NCI-H1436 (cell line): Measurements from ENCODE around the gene DSTYK.
A peak's percentile ranks its signal among the peaks of the same experiment; 100 is the strongest.
"Not testable (repeated sequence)": the region's sequence is repeated elsewhere in the genome, so short reads cannot be mapped to it uniquely, and the experiment has no call there.

Experiments used
- DNase-seq: peaks from one replicate; lab custom pipeline; 2025; lab: John Stamatoyannopoulos, UW

The DSTYK gene

GRCh38 chr1:205172729-205173366 is 38.7 kb downstream of the DSTYK start:
- no peak for DNase-seq

- DNase-seq, result no peak
Observed at GRCh38 chr1:205171369-205171768, 40.1 kb downstream of the DSTYK start.

- no peak for DNase-seq
Observed at GRCh38 chr1:205170532-205171269, 40.8 kb downstream of the DSTYK start.

GRCh38 chr1:205169248-205169647 is 42.3 kb downstream of the DSTYK start:
- no peak for DNase-seq

- DNase-seq, result no peak
Observed at GRCh38 chr1:205168291-205168690, 43.2 kb downstream of the DSTYK start.

- DNase-seq, result no peak
Observed at GRCh38 chr1:205162301-205162700, 49.2 kb downstream of the DSTYK start.

- DNase-seq, result no peak
Observed at GRCh38 chr1:205161076-205161475, 50.4 kb downstream of the DSTYK start.

- no peak for DNase-seq
Observed at GRCh38 chr1:205158048-205158616, 53.4 kb downstream of the DSTYK start.

- DNase-seq, result not testable (repeated sequence)
Observed at GRCh38 chr1:205155665-205156377, 55.7 kb downstream of the DSTYK start.

- DNase-seq, result no peak
Observed at GRCh38 chr1:205152505-205152904, 59.0 kb downstream of the DSTYK start.

- DNase-seq, result no peak
Observed at GRCh38 chr1:205150651-205151428, 60.7 kb downstream of the DSTYK start.

GRCh38 chr1:205147191-205147835 is 64.2 kb downstream of the DSTYK start:
- DNase-seq, result no peak

- no peak for DNase-seq
Observed at GRCh38 chr1:205144751-205145150, 66.8 kb downstream of the DSTYK start.

- DNase-seq, result no peak
Observed at GRCh38 chr1:205144046-205144720, 67.3 kb downstream of the DSTYK start.

- no peak for DNase-seq
Observed at GRCh38 chr1:205142102-205142469, 69.4 kb downstream of the DSTYK start.

- DNase-seq, result peak; percentile 76
Observed at GRCh38 chr1:205141236-205142101, 70.0 kb downstream of the DSTYK start.

- DNase-seq, result no peak
Observed at GRCh38 chr1:205140113-205140512, 71.4 kb downstream of the DSTYK start.

GRCh38 chr1:205137901-205138300 is 73.6 kb downstream of the DSTYK start:
- DNase-seq, result no peak

GRCh38 chr1:205133287-205133686 is 78.2 kb downstream of the DSTYK start:
- DNase-seq, result no peak
